ENCODE data around the gene AGER.

DNA sequence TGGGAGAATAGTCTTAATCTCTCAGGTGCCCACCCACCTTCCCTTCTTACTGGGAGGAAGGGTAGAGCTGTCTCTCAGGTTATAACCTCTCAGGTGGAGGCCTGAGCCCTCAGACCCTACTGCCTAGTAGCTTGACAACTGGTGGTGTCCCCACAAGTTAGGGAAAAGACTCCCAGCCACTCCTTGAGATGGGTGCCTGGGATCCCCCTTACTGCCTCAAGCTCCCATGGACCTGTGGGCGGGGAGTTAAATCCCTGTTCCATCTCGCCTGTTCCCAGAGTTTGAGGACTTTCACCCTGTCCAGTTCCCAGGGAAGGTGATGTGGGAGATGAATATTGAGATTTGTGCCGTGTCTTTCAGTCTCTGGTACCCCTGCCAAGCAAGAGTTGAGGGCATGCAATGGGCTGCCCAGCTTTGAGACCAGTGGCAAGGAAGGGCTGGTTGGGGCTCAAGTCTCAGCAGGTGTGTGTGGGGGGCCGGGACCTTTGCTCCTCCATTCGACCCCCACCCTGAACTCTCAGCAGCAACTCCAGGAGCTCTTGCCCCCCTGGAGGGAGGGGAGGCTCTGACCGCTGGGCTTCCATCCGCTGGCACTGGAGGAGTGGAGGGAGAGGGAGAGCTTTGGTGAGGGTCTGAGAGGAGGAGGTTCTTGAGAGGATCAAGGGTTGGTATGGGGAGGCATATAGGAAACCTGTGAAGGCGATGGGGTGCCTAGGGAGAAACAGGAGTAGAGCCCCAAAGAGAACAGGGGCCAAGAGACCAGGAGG is 7.0 kb upstream of the AGER start:
- TF ChIP-seq, protein P1, sequence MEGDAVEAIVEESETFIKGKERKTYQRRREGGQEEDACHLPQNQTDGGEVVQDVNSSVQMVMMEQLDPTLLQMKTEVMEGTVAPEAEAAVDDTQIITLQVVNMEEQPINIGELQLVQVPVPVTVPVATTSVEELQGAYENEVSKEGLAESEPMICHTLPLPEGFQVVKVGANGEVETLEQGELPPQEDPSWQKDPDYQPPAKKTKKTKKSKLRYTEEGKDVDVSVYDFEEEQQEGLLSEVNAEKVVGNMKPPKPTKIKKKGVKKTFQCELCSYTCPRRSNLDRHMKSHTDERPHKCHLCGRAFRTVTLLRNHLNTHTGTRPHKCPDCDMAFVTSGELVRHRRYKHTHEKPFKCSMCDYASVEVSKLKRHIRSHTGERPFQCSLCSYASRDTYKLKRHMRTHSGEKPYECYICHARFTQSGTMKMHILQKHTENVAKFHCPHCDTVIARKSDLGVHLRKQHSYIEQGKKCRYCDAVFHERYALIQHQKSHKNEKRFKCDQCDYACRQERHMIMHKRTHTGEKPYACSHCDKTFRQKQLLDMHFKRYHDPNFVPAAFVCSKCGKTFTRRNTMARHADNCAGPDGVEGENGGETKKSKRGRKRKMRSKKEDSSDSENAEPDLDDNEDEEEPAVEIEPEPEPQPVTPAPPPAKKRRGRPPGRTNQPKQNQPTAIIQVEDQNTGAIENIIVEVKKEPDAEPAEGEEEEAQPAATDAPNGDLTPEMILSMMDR (IDR thresholded peaks at IDR 0.05) = no peak
- no peak for TF ChIP-seq POLR2A (IDR thresholded peaks at IDR 0.05)
